Neural crest cell (in vitro differentiated cells): ENCODE data around the gene CCDC149. TPM values are rescaled to one million over a fixed set of nuclear protein-coding genes. Genes with fewer than 3 reads are reported as not detected.

Experiments
- DNase-seq: peaks from one replicate; pipeline ENCODE4 v3.0.0; 2021; ENCODE audit warnings: low read depth, mixed read lengths, low spot score
- H3K27ac Mint-ChIP-seq: one replicate; pipeline ENCODE4 v1.8.0; 2021; ENCODE audit warnings: mild to moderate bottlenecking, mixed read lengths; ENCODE audit not compliant: unreplicated experiment
- H3K27me3 Mint-ChIP-seq: 2 replicates; pipeline ENCODE4 v1.8.0; 2021; ENCODE audit warnings: low read depth, mild to moderate bottlenecking, mixed read lengths
- H3K36me3 Mint-ChIP-seq: 2 replicates; pipeline ENCODE4 v1.8.0; 2021; ENCODE audit warnings: low read depth, mild to moderate bottlenecking, mixed read lengths
- H3K4me1 Mint-ChIP-seq: 2 replicates; pipeline ENCODE4 v1.8.0; 2021; ENCODE audit warnings: mixed read lengths
- H3K4me3 Mint-ChIP-seq: one replicate; pipeline ENCODE4 v1.8.0; 2021; ENCODE audit warnings: mild to moderate bottlenecking, mixed read lengths
- H3K9me3 Mint-ChIP-seq: 2 replicates; pipeline ENCODE4 v1.8.0; 2021; ENCODE audit warnings: mixed read lengths
- total RNA-seq: library from RNA; stranded (reverse); gene quantifications from 2 replicates; pipeline ENCODE4 v1.2.1, GENCODE V29; 2021
- TF ChIP-seq, protein P1 (sequence below): fragments of 200-600 bp; sonication (generic); conservative IDR thresholded peaks from 2 replicates; pipeline ENCODE4 v1.5.0; 2021; ENCODE audit warnings: antibody characterized with exemption, mild to moderate bottlenecking

Gene CCDC149
- total RNA-seq, 1 donor from 2014 or later = 11.9 TPM

- peaks cover 7% of the 10 kb centered on the region for H3K36me3 Mint-ChIP-seq
- no peak for DNase-seq
- H3K4me1 Mint-ChIP-seq = no peaks in the 10 kb centered on the region
- no peak overlapping the region for H3K4me3 Mint-ChIP-seq
- H3K27me3 Mint-ChIP-seq = peaks cover 8% of the 10 kb centered on the region
- TF ChIP-seq, protein P1, sequence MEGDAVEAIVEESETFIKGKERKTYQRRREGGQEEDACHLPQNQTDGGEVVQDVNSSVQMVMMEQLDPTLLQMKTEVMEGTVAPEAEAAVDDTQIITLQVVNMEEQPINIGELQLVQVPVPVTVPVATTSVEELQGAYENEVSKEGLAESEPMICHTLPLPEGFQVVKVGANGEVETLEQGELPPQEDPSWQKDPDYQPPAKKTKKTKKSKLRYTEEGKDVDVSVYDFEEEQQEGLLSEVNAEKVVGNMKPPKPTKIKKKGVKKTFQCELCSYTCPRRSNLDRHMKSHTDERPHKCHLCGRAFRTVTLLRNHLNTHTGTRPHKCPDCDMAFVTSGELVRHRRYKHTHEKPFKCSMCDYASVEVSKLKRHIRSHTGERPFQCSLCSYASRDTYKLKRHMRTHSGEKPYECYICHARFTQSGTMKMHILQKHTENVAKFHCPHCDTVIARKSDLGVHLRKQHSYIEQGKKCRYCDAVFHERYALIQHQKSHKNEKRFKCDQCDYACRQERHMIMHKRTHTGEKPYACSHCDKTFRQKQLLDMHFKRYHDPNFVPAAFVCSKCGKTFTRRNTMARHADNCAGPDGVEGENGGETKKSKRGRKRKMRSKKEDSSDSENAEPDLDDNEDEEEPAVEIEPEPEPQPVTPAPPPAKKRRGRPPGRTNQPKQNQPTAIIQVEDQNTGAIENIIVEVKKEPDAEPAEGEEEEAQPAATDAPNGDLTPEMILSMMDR = no peak
- no peak overlapping the region for H3K27ac Mint-ChIP-seq
- peaks cover 9% of the 10 kb centered on the region for H3K9me3 Mint-ChIP-seq
Measured at GRCh38 chr4:24933684-24934275, 20.9 kb upstream of the CCDC149 start.

DNA sequence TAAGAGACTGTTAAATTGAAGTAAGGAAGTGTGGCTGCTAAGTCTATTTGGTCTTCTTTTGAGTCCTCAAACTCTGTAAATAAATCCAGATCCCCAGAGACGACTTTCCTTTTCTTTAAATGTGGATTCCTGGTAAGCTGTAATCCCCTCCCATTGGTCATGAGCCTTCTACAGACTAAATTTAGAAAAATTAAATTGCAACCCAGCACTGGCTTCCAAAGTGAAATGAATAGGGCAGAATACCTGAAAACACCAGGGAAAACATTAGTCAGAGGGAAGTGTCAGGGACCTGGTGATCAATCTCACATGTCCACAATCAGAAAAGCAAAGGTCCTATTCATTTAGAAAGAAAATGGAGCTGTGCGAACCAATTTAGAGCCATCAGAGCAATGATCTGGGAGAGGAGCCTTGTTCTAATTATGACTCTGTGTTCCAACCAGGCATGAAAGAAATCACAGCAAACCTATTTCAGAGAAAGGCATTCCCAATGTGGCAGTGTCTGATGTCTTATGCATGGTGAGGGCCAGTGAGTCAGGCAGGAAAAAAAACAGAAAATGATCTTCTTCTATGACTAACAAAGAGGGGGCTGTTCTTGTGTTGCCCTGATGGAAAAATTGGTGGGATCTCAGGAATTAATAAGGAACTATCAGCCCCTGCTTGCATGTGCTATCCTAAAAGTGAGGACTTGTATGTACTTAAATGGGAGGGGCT, 19.8 kb upstream of the CCDC149 start:
- DNase-seq = no peak
- Mint-ChIP-seq H3K4me1 (no peaks in the 10 kb centered on the region), H3K36me3 (peaks cover 6% of the 10 kb centered on the region), H3K4me3 (no peak overlapping the region), H3K27ac (no peak overlapping the region), H3K9me3 (peaks cover 5% of the 10 kb centered on the region), H3K27me3 (peaks cover 16% of the 10 kb centered on the region)
- TF ChIP-seq, protein P1 = no peak

DNA sequence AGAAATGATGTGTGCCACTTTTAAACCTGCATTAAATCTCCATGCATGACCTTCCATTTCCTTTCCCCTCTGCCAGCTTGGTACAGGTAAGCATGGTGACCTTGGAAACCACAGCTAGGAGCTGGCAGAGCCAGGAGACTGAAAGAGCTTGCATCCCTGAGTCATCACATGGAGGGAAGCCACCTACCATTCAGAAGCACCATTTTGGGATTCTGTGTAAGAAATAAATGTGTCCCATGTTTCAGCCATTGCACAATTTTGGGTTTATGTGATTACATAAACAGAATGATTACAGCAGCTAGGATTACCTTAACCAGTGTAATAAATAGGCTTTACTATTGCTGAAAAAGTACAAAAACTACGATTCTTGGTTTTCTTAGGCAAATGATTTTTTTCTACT, 17.3 kb upstream of the CCDC149 start:
- H3K4me1 Mint-ChIP-seq = peaks cover 4% of the 10 kb centered on the region
- no peaks in the 10 kb centered on the region for H3K9me3 Mint-ChIP-seq
- no peak overlapping the region for H3K4me3 Mint-ChIP-seq
- peaks cover 18% of the 10 kb centered on the region for H3K27me3 Mint-ChIP-seq
- TF ChIP-seq, protein P1 = no peak
- peaks cover 2% of the 10 kb centered on the region for H3K36me3 Mint-ChIP-seq
- DNase-seq = no peak
- no peak overlapping the region for H3K27ac Mint-ChIP-seq

- no peak for DNase-seq
- peaks cover 18% of the 10 kb centered on the region for H3K27me3 Mint-ChIP-seq
- TF ChIP-seq, protein P1 = no peak
- peaks cover 2% of the 10 kb centered on the region for H3K36me3 Mint-ChIP-seq
- H3K4me3 Mint-ChIP-seq = no peak overlapping the region
- H3K27ac Mint-ChIP-seq = no peak overlapping the region
- peaks cover 6% of the 10 kb centered on the region for H3K4me1 Mint-ChIP-seq
- no peaks in the 10 kb centered on the region for H3K9me3 Mint-ChIP-seq
Measured at GRCh38 chr4:24928708-24929107, 15.9 kb upstream of the CCDC149 start.

GRCh38 chr4:24927049-24927448, 14.2 kb upstream of the CCDC149 start:
- no peak overlapping the region for H3K27ac Mint-ChIP-seq
- H3K27me3 Mint-ChIP-seq = peaks cover 26% of the 10 kb centered on the region
- peaks cover 6% of the 10 kb centered on the region for H3K4me1 Mint-ChIP-seq
- TF ChIP-seq, protein P1 = no peak
- H3K36me3 Mint-ChIP-seq = peaks cover 2% of the 10 kb centered on the region
- H3K9me3 Mint-ChIP-seq = no peaks in the 10 kb centered on the region
- DNase-seq = no peak
- no peak overlapping the region for H3K4me3 Mint-ChIP-seq
